ENCODE results near the gene RAB24. TPM values are rescaled to one million over a fixed set of nuclear protein-coding genes. Genes with fewer than 3 reads are reported as not detected.
"Not testable (repeated sequence)": the region's sequence is repeated elsewhere in the genome, so short reads cannot be mapped to it uniquely, and the experiment has no call there.

Gene RAB24
- total RNA-seq, 2 donors from 2014 or later: 23.8 to 35.2 TPM

- TF ChIP-seq CTCF (IDR thresholded peaks at IDR 0.05): no peak
- Histone ChIP-seq H3K27ac (no peak overlapping the region), H3K4me1 (ENCODE audit: control insufficient read depth in 1 of 2, low read depth in 2 of 2) (no peaks in the 10 kb centered on the region), H3K27me3 (replicated peaks; ENCODE audit: insufficient read depth) (no peaks in the 10 kb centered on the region), H3K36me3 (peaks cover 47% of the 10 kb centered on the region), H3K9me3 (no peaks in the 10 kb centered on the region), H3K4me3 (no peak overlapping the region)
- ATAC-seq (ENCODE audit: insufficient number of reproducible peaks, low FRiP score, low read depth) (no peak), DNase-seq (ENCODE audit: low spot score) (no peak)
Measured at GRCh38 chr5:177269232-177269895, 34.2 kb downstream of the RAB24 start.

GRCh38 chr5:177265395-177265794 lies 38.1 kb downstream of the RAB24 start:
- H3K27me3 ChIP-seq (replicated peaks; ENCODE audit: insufficient read depth): no peaks in the 10 kb centered on the region
- no peak for ATAC-seq (ENCODE audit: insufficient number of reproducible peaks, low FRiP score, low read depth)
- no peak overlapping the region for H3K27ac ChIP-seq
- no peaks in the 10 kb centered on the region for H3K9me3 ChIP-seq
- no peak overlapping the region for H3K4me3 ChIP-seq
- H3K36me3 ChIP-seq: peaks cover 39% of the 10 kb centered on the region
- TF ChIP-seq CTCF (IDR thresholded peaks at IDR 0.05): no peak
- no peaks in the 10 kb centered on the region for H3K4me1 ChIP-seq (ENCODE audit: control insufficient read depth in 1 of 2, low read depth in 2 of 2)
- no peak for DNase-seq (ENCODE audit: low spot score)

- TF ChIP-seq CTCF (IDR thresholded peaks at IDR 0.05): no peak
- H3K36me3 ChIP-seq: peaks cover 33% of the 10 kb centered on the region
Measured at GRCh38 chr5:177264178-177264577, 39.3 kb downstream of the RAB24 start.

GRCh38 chr5:177261510-177261909 lies 42.0 kb downstream of the RAB24 start:
- ATAC-seq (ENCODE audit: insufficient number of reproducible peaks, low FRiP score, low read depth): no peak
- Histone ChIP-seq H3K27ac (no peak overlapping the region), H3K4me3 (no peak overlapping the region), H3K27me3 (replicated peaks; ENCODE audit: insufficient read depth) (no peaks in the 10 kb centered on the region), H3K9me3 (no peaks in the 10 kb centered on the region), H3K36me3 (peaks cover 35% of the 10 kb centered on the region), H3K4me1 (ENCODE audit: control insufficient read depth in 1 of 2, low read depth in 2 of 2) (no peaks in the 10 kb centered on the region)
- no peak for TF ChIP-seq CTCF (IDR thresholded peaks at IDR 0.05)
- no peak for DNase-seq (ENCODE audit: low spot score)

More at GRCh38 chr5:177264178-177264577, 39.3 kb downstream of the RAB24 start:
- no peaks in the 10 kb centered on the region for H3K27me3 ChIP-seq (replicated peaks; ENCODE audit: insufficient read depth)
- ATAC-seq (ENCODE audit: insufficient number of reproducible peaks, low FRiP score, low read depth) (no peak), DNase-seq (ENCODE audit: low spot score) (no peak)
- no peaks in the 10 kb centered on the region for H3K9me3 ChIP-seq
- no peak overlapping the region for H3K27ac ChIP-seq
- no peaks in the 10 kb centered on the region for H3K4me1 ChIP-seq (ENCODE audit: control insufficient read depth in 1 of 2, low read depth in 2 of 2)
- H3K4me3 ChIP-seq: no peak overlapping the region

- no peak for DNase-seq (ENCODE audit: low spot score)
- Histone ChIP-seq H3K27me3 (replicated peaks; ENCODE audit: insufficient read depth) (no peaks in the 10 kb centered on the region), H3K9me3 (no peaks in the 10 kb centered on the region), H3K27ac (no peak overlapping the region), H3K4me1 (ENCODE audit: control insufficient read depth in 1 of 2, low read depth in 2 of 2) (no peaks in the 10 kb centered on the region), H3K36me3 (peaks cover 30% of the 10 kb centered on the region), H3K4me3 (no peak overlapping the region)
- no peak for ATAC-seq (ENCODE audit: insufficient number of reproducible peaks, low FRiP score, low read depth)
- no peak for TF ChIP-seq CTCF (IDR thresholded peaks at IDR 0.05)
Measured at GRCh38 chr5:177260961-177261360, 42.6 kb downstream of the RAB24 start.

- H3K9me3 ChIP-seq; H3K27me3 ChIP-seq (replicated peaks; ENCODE audit: insufficient read depth); H3K27ac ChIP-seq; DNase-seq (ENCODE audit: low spot score); H3K4me3 ChIP-seq; ATAC-seq (ENCODE audit: insufficient number of reproducible peaks, low FRiP score, low read depth); H3K4me1 ChIP-seq (ENCODE audit: control insufficient read depth in 1 of 2, low read depth in 2 of 2): not testable (repeated sequence)
- peaks cover 36% of the 10 kb centered on the region for H3K36me3 ChIP-seq
Measured at GRCh38 chr5:177258711-177259110, 44.8 kb downstream of the RAB24 start.
